ENCODE data around the gene SPCS1. TPM values are rescaled to one million over a fixed set of nuclear protein-coding genes. Genes with fewer than 3 reads are reported as not detected.
A peak's percentile ranks its signal among the peaks of the same experiment; 100 is the strongest.

The SPCS1 gene
- total RNA-seq, 1 experiment from 2014 or later: 133 TPM

- Histone ChIP-seq H3K4me2 (ENCODE audit: low read length) (peak overlapping the region; percentile 90), H3K27me3 (ENCODE audit: low read length) (no peaks in the 10 kb centered on the region), H3F3A (ENCODE audit: low read length, unreplicated experiment) (no peaks in the 10 kb centered on the region), H3K9me2 (replicated peaks; ENCODE audit: low read length) (no peaks in the 10 kb centered on the region), H3K36me3 (ENCODE audit: low read depth, low read length) (peaks cover 11% of the 10 kb centered on the region; the same call in 1 of the 2 replicates), H3K4me3 (ENCODE audit: low read length) (peak overlapping the region; percentile 95), H2AFZ (ENCODE audit: low read length) (peak overlapping the region; percentile 83), H3K9ac (ENCODE audit: low read length) (peak overlapping the region; percentile 90), H3K4me1 (ENCODE audit: insufficient read depth, low read length) (peaks cover 18% of the 10 kb centered on the region), H3K27ac (ENCODE audit: low read length) (peak overlapping the region; percentile 36), H3K9me3 (ENCODE audit: low read length) (no peaks in the 10 kb centered on the region), H3K79me2 (ENCODE audit: low read length) (peaks cover 59% of the 10 kb centered on the region), H4K20me1 (ENCODE audit: low read length) (no peaks in the 10 kb centered on the region)
- no peak for ATAC-seq
- ChIA-PET CTCF (no interaction called here), POLR2A (ENCODE audit: unreplicated experiment) (interaction anchor here (0.5 kb wide), 1 partner anchor 94 kb away, joined by 3 read pairs; no protein-coding TSS in a partner anchor)
- BruUV-seq (replicated peaks): no TSS peak
- DNase-seq: no peak
- intact Hi-C loops (cut with micrococcal nuclease): loop anchor here (1.0 to 2.0 kb wide), 2 partner anchors 8 to 19 kb away; partner anchors contain the start of gene GNL3
- TF ChIP-seq EZH2phosphoT487 (IDR thresholded peaks at IDR 0.05; ENCODE audit: borderline replicate concordance, low read length): no peak
- TF ChIP-seq CTCF (conservative IDR thresholded peaks at IDR 0.05; ENCODE audit: low read depth, low read length): no peak
- TF ChIP-seq EZH2 (IDR thresholded peaks at IDR 0.05; ENCODE audit: low read length, unreplicated experiment): no peak
Observed at GRCh38 chr3:52705438-52705687, 543 bp upstream of the SPCS1 start.

- CTCF ChIA-PET: no interaction called here
- BruUV-seq (replicated peaks): no TSS peak
- H3K79me2 ChIP-seq (ENCODE audit: low read length): peaks cover 50% of the 10 kb centered on the region
Observed at GRCh38 chr3:52707585-52707984, 1.7 kb downstream of the SPCS1 start.

More at GRCh38 chr3:52707585-52707984, 1.7 kb downstream of the SPCS1 start:
- Histone ChIP-seq H2AFZ (ENCODE audit: low read length) (no peak overlapping the region), H3K9ac (ENCODE audit: low read length) (peak overlapping the region; percentile 90; the same call in 1 of the 2 replicates), H3K9me3 (ENCODE audit: low read length) (no peaks in the 10 kb centered on the region), H3K27ac (ENCODE audit: low read length) (no peak overlapping the region), H3K4me2 (ENCODE audit: low read length) (peak overlapping the region; percentile 90), H3K27me3 (ENCODE audit: low read length) (no peaks in the 10 kb centered on the region), H3K36me3 (ENCODE audit: low read depth, low read length) (peaks cover 11% of the 10 kb centered on the region; the same call in 1 of the 2 replicates), H4K20me1 (ENCODE audit: low read length) (no peaks in the 10 kb centered on the region), H3K4me3 (ENCODE audit: low read length) (peak overlapping the region; percentile 95), H3K4me1 (ENCODE audit: insufficient read depth, low read length) (peaks cover 18% of the 10 kb centered on the region), H3F3A (ENCODE audit: low read length, unreplicated experiment) (peaks cover 8% of the 10 kb centered on the region), H3K9me2 (replicated peaks; ENCODE audit: low read length) (no peaks in the 10 kb centered on the region)
- ATAC-seq (no peak), DNase-seq (no peak)
- POLR2A ChIA-PET (ENCODE audit: unreplicated experiment): no interaction called here
- TF ChIP-seq CTCF (conservative IDR thresholded peaks at IDR 0.05; ENCODE audit: low read depth, low read length) (no peak), EZH2 (IDR thresholded peaks at IDR 0.05; ENCODE audit: low read length, unreplicated experiment) (no peak), EZH2phosphoT487 (IDR thresholded peaks at IDR 0.05; ENCODE audit: borderline replicate concordance, low read length) (no peak)
- intact Hi-C loops (cut with micrococcal nuclease): no loop called here
